HG02763 (cell line): ENCODE measurements around the gene EPHB6.

Experiments used
- ATAC-seq: cut with Tn5 transposase; IDR thresholded peaks from one replicate; pipeline ENCODE4 v1.9.1; 2021; ENCODE audit warnings: mild to moderate bottlenecking, moderate library complexity; ENCODE audit not compliant: unreplicated experiment

Gene EPHB6

GRCh38 chr7:142894112-142894984, 39.5 kb downstream of the EPHB6 start:
- no peak for ATAC-seq

GRCh38 chr7:142894985-142895593, 40.2 kb downstream of the EPHB6 start:
- no peak for ATAC-seq

- ATAC-seq: no peak
Measured at GRCh38 chr7:142896151-142896550, 41.3 kb downstream of the EPHB6 start.

- no peak for ATAC-seq
Measured at GRCh38 chr7:142896741-142897379, 42.0 kb downstream of the EPHB6 start.

- ATAC-seq: no peak
Measured at GRCh38 chr7:142897691-142898090, 42.8 kb downstream of the EPHB6 start.

- no peak for ATAC-seq
Measured at GRCh38 chr7:142898377-142899170, 43.7 kb downstream of the EPHB6 start.

- ATAC-seq: no peak
Measured at GRCh38 chr7:142899661-142900060, 44.8 kb downstream of the EPHB6 start.

GRCh38 chr7:142901426-142902259, 46.8 kb downstream of the EPHB6 start:
- no peak for ATAC-seq

- no peak for ATAC-seq
Measured at GRCh38 chr7:142904128-142904527, 49.3 kb downstream of the EPHB6 start.

GRCh38 chr7:142905759-142906158, 50.9 kb downstream of the EPHB6 start:
- ATAC-seq: no peak

GRCh38 chr7:142906643-142907042, 51.8 kb downstream of the EPHB6 start:
- ATAC-seq: no peak

- ATAC-seq: no peak
Measured at GRCh38 chr7:142908290-142908689, 53.4 kb downstream of the EPHB6 start.

- ATAC-seq: no peak
Measured at GRCh38 chr7:142908921-142909890, 54.3 kb downstream of the EPHB6 start.

- ATAC-seq: no peak
Measured at GRCh38 chr7:142910031-142910433, 55.2 kb downstream of the EPHB6 start.

GRCh38 chr7:142910481-142910880, 55.6 kb downstream of the EPHB6 start:
- no peak for ATAC-seq

GRCh38 chr7:142913051-142913450, 58.2 kb downstream of the EPHB6 start:
- no peak for ATAC-seq

GRCh38 chr7:142913566-142913965, 58.7 kb downstream of the EPHB6 start:
- no peak for ATAC-seq

GRCh38 chr7:142914121-142914520, 59.2 kb downstream of the EPHB6 start:
- ATAC-seq: no peak

- ATAC-seq: no peak
Measured at GRCh38 chr7:142915315-142915714, 60.4 kb downstream of the EPHB6 start.
